Measurements from ENCODE around the gene MACROD2. TPM values are rescaled to one million over a fixed set of nuclear protein-coding genes. Genes with fewer than 3 reads are reported as not detected.

MACROD2 gene
- total RNA-seq, 2 donors from 2014 or later, result 8.3 to 21.8 TPM

DNA sequence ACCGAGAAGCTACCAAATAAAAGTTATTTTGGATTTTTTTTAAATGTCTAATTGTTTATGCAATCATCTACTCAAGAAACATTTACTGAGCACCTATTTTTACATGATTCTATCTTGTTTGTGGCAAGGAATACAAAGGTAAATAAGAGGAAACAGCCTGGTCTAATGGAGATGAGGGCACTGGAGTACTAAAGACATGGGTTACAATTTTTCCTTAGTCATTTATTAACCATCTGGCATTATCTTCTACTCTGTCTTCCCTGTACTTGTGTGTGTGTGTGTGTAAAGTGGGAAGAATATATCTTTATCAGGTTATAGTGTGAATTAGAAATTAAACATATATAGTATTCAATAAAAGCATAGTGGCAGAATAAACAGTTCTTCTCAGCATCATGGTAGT is 797.6 kb downstream of the MACROD2 start:
- H3K27ac ChIP-seq, result no peak overlapping the region
- H3K27me3 ChIP-seq, result no peaks in the 10 kb centered on the region
- no peaks in the 10 kb centered on the region for H3K9me3 ChIP-seq
- no peak overlapping the region for H3K4me3 ChIP-seq
- WGBS, 2 donors, result 88 to 90% methylated on average over 1 of the region's 1 CpG
- no peaks in the 10 kb centered on the region for H3K4me1 ChIP-seq
- no peak for ATAC-seq
- no peaks in the 10 kb centered on the region for H3K36me3 ChIP-seq (replicated peaks in 1 of 2; ENCODE audit: insufficient read depth in 1 of 2, low read depth in 2 of 2)
- TF ChIP-seq POLR2A (IDR thresholded peaks at IDR 0.05) (no peak), CTCF (IDR thresholded peaks at IDR 0.05) (no peak)
- DNase-seq, result no peak
- intact Hi-C loops (cut with DNase I), result no loop called here

DNA sequence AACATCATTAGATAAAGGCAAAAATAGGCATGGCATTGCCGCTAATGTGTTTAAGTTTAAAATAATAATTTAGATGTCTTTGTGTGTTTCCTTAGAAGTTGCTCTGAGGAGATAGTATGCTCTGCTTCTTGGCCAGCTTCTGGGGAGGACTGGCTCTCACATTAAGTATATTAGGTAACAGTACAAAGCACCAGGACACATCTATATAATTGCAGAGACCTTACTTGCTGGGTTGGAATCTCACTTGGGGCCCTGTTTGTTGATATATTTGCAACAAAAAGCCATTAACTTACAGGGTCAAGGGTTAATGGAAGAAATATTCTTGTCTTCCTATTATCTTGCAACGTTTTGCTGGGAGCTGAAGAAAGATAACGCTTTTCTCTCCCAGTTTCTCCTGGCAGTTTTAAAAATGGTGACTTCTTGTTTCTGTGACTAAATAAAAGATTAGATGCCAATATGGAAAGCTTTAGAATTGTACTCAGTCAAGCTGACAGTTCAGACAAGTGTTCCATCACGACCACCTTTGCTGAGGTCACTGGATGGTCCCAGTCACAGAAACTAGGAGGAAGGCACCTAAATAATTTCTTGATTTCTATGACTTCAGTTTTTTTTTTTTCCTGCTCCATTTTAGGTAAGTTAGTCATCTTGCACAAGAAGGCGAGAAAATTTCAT is 804.4 kb downstream of the MACROD2 start:
- no peak for DNase-seq
- ATAC-seq, result no peak
- no peaks in the 10 kb centered on the region for H3K36me3 ChIP-seq (replicated peaks in 1 of 2; ENCODE audit: insufficient read depth in 1 of 2, low read depth in 2 of 2)
- H3K9me3 ChIP-seq, result no peaks in the 10 kb centered on the region
- H3K4me1 ChIP-seq, result no peaks in the 10 kb centered on the region
- no peak overlapping the region for H3K27ac ChIP-seq
- no peaks in the 10 kb centered on the region for H3K27me3 ChIP-seq
- H3K4me3 ChIP-seq, result no peak overlapping the region
- TF ChIP-seq POLR2A (IDR thresholded peaks at IDR 0.05) (no peak), CTCF (IDR thresholded peaks at IDR 0.05) (no peak)
- 69 to 77% methylated on average over 5 of the region's 5 CpGs for WGBS, 2 donors
- intact Hi-C loops (cut with DNase I), result no loop called here

DNA sequence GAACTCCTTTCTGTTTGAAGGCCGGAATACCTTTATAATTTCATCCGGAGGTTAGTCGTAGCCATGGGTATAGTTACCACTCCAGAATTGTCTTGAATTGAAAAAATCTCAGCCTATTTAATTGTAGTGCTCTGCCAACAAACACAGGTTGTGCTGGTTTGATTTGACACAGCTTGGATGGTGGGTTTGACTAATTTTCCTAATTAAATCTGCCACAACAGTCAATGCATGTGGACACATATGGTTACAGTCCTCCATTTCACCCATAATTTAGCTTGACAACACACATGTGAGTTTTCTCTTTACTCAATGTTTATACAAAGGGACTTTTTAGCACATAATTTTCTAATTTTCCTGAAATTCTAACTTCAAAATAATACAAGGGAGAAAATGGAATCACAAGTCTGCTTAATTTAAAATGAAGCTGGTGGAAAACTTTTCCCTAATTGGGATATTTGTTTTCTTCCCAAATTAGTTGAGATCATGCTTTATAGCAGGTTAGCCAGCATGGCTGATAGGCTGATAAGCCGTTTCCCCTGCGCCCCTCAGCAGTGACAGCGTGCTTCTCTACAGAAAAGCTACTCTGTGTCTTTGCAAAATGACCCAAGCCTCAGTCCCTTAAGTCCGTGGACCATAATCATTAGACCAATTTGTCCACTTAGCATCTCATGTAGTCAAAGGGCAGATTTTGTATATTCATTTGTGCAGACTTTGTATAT is 805.5 kb downstream of the MACROD2 start:
- intact Hi-C loops (cut with DNase I), result no loop called here
- no peak for TF ChIP-seq POLR2A (IDR thresholded peaks at IDR 0.05)
- TF ChIP-seq CTCF (IDR thresholded peaks at IDR 0.05), result no peak
- H3K27ac ChIP-seq, result no peak overlapping the region
- no peak overlapping the region for H3K4me3 ChIP-seq
- H3K9me3 ChIP-seq, result no peaks in the 10 kb centered on the region
- H3K27me3 ChIP-seq, result no peaks in the 10 kb centered on the region
- WGBS, 2 donors, result 84 to 89% methylated on average over 7 of the region's 7 CpGs
- H3K4me1 ChIP-seq, result no peaks in the 10 kb centered on the region
- DNase-seq (no peak), ATAC-seq (no peak)
- no peaks in the 10 kb centered on the region for H3K36me3 ChIP-seq (replicated peaks in 1 of 2; ENCODE audit: insufficient read depth in 1 of 2, low read depth in 2 of 2)

DNA sequence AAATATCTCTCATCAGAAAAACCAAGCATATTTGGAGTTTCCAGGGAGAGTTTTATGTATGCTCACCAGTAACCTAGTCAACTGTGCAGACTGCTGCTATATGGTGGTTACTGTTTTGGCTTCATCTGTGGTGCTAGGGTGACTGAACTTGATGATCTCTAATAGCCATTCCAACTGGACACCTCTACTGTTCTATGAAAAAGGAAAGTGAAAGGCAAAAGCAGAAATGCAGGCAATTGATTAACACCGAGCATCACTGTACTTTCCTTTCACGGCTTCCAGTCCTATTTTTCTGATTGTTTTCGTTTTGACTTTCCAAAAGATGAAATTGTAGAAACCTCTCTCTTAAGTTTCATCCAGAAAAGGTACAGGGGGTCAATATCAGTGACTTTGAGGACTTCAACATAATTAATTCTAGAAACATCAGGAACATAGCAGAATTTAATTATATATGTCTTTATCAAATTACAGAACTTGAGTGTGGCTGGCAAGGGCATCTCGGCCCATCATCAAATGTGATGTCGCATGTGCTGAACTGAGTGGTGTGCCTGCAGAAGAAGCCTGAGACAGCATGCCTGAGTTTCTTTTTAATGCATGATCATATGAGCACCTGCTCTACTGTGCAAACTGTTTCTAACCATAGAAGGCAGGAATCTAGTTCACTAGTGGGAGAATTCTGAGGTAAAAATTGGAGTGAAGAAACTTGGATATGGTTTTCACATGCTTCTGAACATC is 806.4 kb downstream of the MACROD2 start:
- Histone ChIP-seq H3K4me1 (no peaks in the 10 kb centered on the region), H3K9me3 (no peaks in the 10 kb centered on the region), H3K36me3 (replicated peaks in 1 of 2; ENCODE audit: insufficient read depth in 1 of 2, low read depth in 2 of 2) (no peaks in the 10 kb centered on the region), H3K27ac (no peak overlapping the region), H3K4me3 (no peak overlapping the region), H3K27me3 (no peaks in the 10 kb centered on the region)
- intact Hi-C loops (cut with DNase I), result no loop called here
- WGBS, 2 donors, result 85 to 91% methylated on average over 5 of the region's 5 CpGs
- TF ChIP-seq POLR2A (IDR thresholded peaks at IDR 0.05) (no peak), CTCF (IDR thresholded peaks at IDR 0.05) (no peak)
- no peak for ATAC-seq
- no peak for DNase-seq

All from body of pancreas (tissue), 4 donors.